NCI-H2227 treated with DMSO at 0.1 percent for 48 hours (cell line): ENCODE results near the gene CFAP91.
"Not testable (repeated sequence)": the region's sequence is repeated elsewhere in the genome, so short reads cannot be mapped to it uniquely, and the experiment has no call there.

ENCODE experiments used
- DNase-seq: peaks from one replicate; lab custom pipeline; 2025; lab: John Stamatoyannopoulos, UW

CFAP91 gene

DNA sequence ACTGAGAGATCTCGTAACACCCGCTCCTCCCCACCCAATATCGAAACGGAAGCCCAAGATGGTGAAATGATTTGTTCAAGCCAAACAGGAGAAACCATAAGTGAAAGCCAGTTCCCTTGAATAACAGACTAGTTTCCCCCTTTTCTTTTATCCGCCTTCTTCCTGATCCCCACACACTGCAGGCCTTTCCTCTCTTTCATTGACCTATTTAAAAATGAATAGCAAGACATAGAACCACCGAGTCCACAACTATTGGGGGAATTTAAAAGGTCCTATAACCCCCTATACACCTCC, 25.2 kb upstream of the CFAP91 start:
- no peak for DNase-seq

DNA sequence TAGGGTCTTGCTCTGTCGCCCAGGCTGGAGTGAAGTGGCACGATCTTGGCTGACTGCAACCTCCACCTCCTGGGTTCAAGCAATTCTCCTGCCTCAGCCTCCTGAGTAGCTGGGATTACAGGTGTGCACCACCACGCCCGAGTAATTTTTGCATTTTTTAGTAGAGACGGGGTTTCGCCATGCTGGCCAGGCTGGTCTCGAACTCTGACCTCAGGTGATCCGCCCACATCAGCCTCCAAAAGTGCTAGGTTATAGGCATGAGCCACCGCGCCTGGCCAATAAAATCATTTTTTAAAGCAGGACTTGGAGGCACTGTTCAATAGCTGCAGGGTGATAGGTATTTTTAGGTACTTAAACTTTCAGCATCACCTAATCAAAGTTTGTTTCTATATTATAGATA, 24.6 kb upstream of the CFAP91 start:
- not testable (repeated sequence) for DNase-seq

DNA sequence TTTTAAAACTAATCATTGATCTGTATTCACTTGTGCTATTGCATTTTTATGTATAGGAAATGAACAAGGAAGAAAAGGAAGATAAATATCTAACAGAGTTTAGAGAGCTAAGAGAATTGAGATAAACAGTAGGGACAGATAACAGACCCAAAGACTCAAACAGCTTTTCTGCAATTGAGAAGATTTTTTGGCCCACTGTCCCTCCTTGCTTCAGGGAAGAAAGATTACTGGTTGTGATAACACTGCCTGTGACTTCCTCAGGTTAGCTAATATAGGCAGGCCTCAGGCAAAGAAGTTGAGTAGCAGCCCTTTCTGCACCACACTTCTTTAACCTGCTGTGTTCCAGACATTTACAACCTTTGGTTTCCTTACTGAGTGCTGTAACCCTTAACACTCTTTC, 22.9 kb upstream of the CFAP91 start:
- DNase-seq = no peak

DNA sequence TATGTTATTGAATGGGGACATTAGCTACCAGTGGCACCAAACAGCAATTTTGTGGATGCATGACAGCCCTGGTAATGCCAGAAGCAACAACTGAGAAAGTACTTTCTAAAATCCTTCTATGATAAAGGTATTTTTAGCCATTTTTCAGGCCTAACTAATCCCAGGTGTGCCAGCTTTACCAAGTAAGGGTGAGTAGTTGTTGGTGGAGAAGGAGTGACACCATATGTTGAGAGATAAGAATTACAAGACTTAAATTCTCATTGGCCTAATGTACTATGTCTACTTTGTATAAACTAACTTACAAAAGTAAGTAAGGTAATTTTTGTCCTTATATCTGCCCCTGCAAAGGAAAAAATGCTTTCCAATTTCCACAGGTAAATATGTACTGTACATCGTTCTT, 21.5 kb upstream of the CFAP91 start:
- DNase-seq = no peak

DNA sequence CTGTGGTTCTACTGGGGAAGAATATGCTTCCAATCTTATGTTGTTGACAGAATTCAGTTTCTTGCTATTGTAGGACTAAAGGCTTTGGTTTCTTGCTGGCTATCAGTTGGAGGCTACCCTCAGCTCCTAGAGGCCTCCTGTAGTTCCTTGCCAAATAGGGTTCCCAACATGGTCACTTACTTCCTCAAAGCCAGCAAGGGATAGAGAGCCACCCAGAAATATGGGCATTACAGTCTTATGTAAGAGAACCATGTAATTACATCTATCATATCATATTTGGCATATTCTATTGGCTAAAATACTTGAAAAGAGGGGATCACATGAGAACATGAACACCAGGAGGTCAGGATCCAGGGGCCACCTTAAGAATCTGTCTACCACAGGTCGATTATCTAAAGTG, 19.4 kb upstream of the CFAP91 start:
- DNase-seq = no peak

DNA sequence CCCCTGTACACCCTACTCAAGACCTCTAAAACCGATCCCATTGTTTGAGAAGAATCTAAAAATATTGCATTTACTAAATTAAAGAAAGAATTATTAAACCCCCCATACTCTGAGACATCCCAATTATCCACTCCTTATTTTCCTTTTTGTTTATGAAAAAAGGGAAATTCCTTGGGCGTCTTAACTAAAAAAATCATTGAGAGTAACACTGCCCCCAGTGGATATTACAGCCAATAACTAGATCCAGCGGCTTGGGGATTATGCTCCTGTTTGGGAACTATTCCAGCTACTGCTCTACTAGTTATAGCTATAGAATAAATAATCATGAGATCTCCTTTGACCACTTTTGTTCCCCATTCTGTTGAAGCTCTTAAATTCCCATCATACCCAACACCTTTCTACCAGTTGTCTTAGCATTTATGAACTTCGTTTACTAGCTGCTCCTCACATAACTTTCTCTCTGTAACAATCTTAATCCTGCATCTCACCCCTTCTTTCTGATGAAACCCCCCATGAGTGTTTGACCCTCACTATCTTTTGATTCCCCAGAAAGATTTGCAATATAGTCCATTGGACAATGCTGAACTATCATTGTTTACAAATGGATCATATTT, 12.7 kb upstream of the CFAP91 start:
- DNase-seq = no peak

DNA sequence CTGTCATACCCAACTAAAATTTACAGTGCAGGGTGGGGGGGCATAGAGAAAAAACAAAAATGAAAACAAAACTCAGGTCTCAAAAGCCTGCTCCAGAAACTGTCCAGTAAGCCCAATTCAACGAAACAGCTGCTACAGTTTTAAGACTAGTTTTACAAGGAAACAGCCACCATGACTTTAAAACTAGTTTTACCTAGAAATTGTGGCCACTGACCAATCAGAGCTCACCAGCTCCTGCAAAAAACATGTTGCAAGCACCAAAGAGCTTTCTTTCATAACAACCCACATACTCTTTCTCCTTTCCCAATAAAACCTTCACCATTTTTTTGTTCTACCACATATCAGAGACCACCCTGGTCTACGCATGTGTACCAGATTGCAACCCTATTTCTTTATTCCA, 7.3 kb upstream of the CFAP91 start:
- no peak for DNase-seq

DNA sequence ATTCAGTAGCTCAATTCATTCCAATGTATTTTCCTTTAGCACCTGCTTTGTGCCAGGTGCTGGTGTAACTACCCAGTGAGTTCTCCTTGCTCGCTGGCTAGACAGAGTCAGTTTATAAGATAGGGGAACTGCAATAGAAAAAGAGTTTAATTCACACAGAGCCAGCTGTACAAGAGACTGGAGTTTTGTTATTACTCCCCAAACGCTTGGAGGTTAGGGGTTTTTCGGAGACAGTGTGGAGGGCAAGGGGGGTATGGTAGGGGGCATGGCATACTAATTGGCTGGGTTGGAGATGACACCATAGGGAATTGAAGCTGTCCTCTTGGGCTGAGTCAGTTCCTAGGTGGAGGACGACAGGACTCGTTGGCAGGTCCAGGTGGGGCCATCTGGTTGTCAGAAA, 5.4 kb upstream of the CFAP91 start:
- no peak for DNase-seq

DNA sequence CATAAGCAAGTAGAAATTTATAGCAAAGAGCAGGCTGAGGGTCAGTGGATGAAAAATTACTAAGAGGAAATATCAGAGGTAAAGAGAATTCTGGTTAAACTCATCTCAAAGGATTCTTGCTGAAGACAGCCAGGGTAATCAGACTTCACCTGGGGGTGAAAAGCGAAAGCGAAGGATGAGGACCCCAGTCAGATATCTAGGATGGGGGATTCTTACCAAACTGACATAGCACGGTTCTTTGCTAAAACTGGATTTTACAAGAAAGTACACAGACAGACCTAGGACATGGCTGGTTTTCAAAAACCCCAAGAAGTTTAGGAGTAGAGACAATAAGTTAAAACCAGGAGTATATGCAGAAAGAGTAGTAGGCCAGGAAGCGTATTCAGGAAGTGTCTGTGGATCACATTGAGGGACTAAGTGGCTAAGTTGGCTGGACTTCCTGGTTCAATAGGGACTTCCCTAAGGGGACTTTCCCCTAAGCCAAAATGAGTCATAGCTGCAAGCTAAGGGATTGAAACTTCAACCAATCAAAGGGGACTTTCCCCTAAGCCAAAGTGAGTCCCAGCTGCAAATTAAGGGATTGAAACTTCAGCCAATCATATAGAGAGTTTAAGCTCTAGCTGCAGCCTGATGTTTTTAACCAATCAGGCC, 2.4 kb upstream of the CFAP91 start:
- DNase-seq = no peak

DNA sequence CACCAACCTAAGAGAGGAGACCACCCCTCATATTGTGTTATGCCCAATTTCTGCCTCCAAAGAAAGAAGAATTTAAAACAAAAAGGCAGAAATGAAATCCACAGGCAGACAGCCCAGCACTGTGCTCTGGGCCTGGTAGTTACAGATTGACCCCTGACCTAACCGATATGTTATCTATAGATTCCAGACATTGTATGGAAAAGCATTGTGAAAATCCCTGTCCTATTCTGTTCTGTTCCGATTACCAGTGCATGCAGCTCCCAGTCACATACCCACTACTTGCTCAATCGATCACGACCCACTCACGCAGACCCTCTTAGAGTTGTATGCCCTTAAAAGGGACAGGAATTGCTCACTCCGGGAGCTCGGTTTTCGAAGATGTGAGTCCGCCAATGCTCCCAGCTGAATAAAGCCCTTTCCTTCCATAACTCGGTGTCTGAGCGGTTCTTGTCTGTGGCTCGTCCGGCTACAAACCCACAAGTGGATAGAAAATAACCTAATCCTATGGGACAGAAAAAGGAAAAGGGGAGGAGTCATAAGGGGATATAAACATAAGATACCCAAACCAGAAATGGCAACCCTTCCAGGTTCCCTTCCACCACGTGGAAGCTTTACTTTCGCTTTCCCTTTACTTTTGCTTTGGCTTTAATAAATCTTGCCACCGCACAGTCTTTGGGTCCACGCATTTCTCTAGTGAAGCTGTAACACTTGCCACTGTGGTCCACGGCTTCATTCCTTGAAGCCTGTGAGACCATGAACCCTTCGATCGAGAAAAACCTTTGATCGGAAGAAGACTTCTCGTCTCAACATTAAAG, 1.7 kb upstream of the CFAP91 start:
- no peak for DNase-seq

DNA sequence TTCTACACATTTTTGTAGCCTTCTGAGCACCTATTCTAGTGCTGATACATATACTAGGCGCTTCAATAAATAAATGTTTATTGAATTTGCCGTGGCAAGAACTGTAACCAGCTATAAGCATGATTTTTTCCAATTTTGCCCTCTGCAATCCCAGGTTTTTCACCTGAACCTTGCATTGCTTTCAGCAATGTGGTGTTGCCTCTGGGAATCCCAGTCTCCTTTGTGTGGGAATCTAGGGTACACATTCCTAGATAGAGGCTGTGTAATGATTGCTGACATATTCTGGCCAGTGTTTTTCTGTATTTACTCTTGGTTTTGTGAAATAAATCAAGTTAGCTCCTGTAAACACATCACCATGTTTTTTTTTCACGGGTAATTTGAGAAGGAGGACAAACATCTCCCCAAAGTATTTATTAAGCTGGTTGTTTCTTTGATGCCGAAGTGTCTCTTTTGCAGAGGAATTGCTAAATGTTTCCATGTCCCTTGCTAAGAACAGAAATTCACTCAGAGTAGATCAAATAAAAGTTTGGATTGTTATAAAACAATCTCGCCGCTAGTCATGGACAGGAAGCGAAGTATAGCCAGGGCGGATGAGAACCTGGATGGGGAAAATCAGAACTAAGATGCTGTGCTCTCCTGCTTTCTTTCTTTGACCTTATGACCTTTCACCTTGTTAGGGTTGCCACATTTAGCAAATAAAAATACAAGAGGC, 1.2 kb downstream of the CFAP91 start:
- DNase-seq = no peak

DNA sequence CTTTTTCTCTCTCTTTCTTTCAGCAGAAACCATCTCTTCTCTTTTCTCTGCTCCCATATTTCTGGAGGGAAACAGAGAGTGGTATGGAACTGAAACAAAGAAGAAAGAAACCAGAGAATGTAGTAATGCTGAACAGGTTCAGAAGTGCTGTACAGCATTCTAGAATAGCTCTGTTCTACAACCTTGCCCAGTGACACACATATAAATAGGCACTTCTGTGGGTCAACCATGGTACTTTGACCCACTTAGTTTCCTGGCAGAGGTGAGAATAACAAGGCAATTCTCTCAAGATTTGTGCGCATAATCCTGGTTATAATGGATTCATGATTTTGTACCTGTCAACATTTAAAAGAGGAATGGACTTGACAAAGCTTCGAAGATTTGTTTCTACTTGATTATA, 12.3 kb downstream of the CFAP91 start:
- no peak for DNase-seq

DNA sequence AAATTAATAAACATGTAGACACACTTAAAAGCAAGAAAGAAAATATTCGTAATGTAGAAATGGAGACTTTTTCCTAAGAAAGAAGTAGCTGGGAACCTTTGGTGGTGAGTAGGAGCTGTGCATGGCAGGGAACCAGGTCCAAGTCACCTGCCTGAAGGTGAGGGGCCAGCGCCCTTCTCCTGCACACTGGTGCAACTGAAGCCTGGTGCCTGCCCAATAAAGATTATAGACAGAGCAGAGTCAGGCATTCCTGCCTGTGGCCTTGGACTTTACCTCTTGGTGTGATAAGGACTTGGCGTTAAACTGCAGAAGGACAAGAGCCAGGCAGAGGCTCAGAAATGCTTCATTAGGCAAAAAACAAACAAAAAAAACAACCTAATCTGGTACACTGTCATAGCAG, 14.2 kb downstream of the CFAP91 start:
- DNase-seq = no peak

DNA sequence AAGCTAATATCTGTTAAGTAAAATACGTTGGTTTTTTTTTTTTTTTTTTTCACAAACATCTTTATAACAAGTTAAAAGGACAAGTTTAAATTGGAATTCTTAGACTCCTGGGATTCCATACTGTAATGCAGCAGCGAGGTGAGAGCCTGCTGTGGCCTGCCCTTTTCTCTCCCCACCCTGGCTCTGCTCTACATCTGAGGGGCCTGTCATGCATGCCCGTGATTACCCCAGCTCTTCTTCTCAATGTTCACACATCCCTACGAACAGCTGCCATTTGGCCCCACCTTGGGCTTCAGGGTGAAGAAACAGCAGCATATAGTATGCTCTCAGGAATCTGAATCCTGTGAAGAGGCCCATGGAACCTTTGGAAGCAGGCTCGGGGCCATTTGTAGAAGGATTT, 14.7 kb downstream of the CFAP91 start:
- no peak for DNase-seq

DNA sequence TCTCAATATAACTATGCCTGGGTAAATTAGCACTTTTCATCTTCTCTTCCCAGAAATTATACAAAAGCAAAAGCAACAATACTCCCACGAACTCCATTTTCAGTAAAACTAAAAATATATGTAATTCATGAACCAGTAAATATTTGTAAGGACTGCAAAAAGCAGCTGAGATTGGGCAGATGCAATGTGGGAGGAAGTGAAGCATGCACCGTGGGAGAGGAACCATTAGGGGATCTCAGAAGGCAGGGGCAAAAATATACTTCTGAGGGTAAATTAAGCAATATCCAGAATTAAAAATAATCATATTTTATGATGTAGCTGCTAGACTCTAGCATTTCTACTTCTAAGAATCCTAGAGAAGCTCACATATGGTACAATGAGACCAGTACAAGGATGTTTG, 20.2 kb downstream of the CFAP91 start:
- DNase-seq = no peak

DNA sequence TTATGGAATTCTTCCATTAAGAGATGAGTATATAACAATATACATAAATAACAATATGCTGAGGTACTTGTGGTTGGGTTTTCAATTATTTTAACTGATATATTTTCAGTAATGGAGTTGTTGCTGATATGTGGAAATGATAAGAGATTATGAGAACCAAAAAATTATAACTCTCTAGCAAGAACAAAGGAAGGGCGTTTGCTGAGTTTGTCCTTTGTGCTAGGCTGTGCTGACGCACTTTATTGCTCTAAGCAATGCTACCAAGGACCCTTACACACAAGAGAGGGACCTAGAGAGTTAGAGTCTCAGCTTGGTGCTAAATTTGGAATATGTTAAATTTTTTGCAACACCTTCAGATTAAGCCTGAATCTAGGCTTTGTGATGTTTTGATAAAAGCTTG, 24.1 kb downstream of the CFAP91 start:
- DNase-seq = no peak

DNA sequence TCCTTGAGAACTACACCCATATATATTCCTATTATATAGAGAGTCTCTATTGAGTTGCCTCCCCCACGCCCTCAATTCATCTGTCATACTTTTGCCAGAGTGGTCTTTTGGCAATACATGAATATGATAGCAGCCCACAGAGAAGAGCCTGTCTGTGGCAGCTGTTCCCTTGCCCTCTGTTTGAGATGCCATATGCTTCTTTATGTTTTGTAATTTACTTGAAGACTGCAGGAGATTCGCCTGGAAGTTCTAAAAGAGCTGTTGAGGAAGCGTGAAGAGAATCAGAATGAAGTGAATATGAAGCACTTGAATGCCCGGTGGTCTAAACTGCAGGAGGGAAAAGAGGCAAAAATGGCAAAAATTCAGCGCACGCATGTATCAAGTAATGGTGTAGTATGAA, 27.2 kb downstream of the CFAP91 start:
- DNase-seq = no peak

DNA sequence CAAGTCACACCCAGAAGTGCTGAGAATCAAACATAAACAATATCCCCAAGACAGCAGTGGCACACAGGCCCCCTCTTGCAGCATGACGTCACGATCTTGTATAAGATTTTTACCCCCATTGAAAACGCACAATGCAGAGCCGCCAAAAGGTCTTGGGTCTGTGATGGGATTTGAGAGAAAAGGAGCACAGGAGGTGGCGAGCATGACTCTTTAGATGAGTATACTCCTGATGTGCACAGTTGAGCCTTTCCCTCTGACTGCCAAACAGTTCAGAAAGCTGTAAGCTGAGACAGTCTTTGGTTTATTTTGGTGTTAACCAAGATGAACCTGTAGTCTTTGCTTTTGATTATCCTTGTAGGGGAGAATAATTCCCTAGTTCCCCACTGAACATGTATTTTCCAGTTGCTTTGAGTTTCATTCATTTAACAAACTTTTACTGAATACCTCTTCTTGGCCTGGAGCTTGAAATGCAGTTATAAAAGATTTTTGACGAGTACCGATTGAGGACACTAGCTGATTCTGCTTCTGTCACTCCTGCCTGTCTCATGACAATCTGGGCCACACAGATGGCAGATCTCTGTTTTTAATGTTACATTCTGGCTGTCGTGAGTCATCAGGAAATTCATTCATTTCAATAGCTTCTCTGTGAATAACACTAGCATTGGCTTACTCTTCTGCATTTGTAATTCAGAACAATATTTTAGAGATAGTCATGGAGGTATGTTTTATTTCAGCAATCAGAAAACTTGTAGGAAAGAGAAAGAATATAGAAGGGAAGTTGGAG, 28.9 kb downstream of the CFAP91 start:
- no peak for DNase-seq

DNA sequence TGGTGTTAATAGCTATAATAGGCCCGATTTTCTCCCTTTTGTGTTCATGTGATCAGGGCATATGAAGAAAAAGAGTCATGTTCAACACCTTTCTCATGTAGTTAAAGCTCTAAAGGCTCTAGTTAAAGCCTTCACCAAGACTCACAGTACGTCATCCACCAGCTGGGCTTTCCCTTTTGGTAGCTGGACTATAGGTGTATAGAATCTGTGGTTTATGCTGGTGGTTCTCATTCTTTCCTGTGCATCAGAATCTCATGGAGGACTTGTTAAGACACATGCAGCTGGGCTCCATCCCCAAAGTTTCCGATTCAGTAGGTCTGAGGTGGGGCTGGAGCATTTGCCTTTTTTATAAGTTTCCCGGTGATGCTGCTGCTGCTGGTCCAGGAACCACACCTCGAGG, 31.0 kb downstream of the CFAP91 start:
- no peak for DNase-seq

DNA sequence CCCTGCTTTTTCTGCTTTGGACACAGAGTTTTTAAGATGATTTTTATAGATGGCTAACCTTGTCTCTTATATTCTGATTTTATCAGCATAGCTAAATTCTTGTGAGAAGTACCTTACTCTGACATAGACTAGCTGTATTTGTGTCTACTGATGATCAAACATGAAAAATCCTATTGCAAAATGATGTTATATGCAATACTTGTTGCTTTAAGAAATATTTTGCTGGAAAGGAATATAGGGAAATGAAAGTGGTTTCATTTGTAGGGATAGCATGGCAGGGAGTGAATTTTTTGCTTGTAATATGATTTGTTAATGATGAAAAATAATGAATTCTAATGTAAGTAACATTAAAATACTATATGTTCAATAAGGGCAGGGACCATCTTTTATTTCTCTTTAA, 35.9 kb downstream of the CFAP91 start:
- no peak for DNase-seq

DNA sequence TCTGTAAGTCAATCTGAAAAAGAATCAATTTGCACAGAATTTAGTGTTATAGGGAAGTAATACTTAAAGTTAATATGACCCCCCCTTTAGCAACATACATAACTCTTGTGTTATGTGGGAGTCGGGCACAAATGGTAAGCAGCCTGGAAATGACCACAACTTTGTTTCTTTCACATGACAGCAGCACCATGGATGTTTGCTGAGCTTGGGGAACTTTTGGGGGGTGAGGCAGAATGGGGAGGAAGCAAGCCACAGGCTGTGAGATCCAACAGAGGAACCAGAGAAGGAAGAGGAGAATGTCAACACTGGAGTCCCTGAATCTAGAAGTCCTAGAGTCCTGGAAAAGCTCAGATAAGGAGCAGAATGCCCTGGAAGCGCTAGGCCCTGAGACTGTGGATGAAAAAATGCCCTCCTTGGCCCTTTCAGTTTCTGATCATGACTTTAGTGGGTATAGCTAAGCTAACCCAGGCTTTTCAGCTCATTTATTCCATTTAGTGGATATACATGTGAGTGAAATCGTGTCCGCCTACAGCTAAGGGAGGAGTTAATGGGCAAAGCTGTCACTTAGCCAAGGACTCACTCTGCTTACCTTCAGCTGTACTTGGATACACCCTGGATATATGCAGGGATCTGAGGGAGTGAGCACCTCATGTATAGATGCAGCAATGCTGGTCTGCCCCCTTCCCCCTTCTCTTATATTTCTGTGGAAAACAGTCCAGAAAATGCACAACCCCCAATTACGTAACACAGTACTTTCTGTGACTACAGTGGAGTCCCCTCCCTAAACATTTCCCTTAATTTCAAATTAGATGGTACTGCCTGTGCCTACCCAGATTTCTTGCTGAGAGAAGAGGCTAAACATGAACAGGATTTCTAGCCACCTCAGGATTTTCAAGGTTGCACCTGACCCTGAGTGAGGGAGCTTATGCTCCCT, 39.1 kb downstream of the CFAP91 start:
- DNase-seq = no peak
